ENCODE results near the gene FUT8.

The FUT8 gene

GRCh38 chr14:65783101-65783500 lies 370.6 kb downstream of the FUT8 start:
- DNase-seq: no peak

GRCh38 chr14:65783576-65783975 lies 371.0 kb downstream of the FUT8 start:
- DNase-seq: no peak

GRCh38 chr14:65784574-65784973 lies 372.0 kb downstream of the FUT8 start:
- DNase-seq: no peak

GRCh38 chr14:65787461-65787860 lies 374.9 kb downstream of the FUT8 start:
- no peak for DNase-seq

GRCh38 chr14:65788876-65789275 lies 376.3 kb downstream of the FUT8 start:
- no peak for DNase-seq

- DNase-seq: no peak
Measured at GRCh38 chr14:65789363-65789762, 376.8 kb downstream of the FUT8 start.

- no peak for DNase-seq
Measured at GRCh38 chr14:65790172-65790815, 377.8 kb downstream of the FUT8 start.

GRCh38 chr14:65791191-65791981 lies 378.9 kb downstream of the FUT8 start:
- no peak for DNase-seq

GRCh38 chr14:65792208-65792905 lies 379.8 kb downstream of the FUT8 start:
- DNase-seq: no peak

All from stimulated activated CD4-positive, alpha-beta T cell treated with anti-CD3 and anti-CD28 coated beads, Interleukin-2, amount 100 ng/mL, for 48 hours (primary cell).